H4 (cell line): ENCODE data around the gene DENND2A. TPM values are rescaled to one million over a fixed set of nuclear protein-coding genes. Genes with fewer than 3 reads are reported as not detected.
"Not testable (repeated sequence)": the region's sequence is repeated elsewhere in the genome, so short reads cannot be mapped to it uniquely, and the experiment has no call there.

Source experiments
- DNase-seq: peaks from one replicate; pipeline ENCODE4 v3.0.0-alpha.2; 2015; ENCODE audit warnings: low spot score
- total RNA-seq: library from RNA; depleted of rRNA; stranded (reverse); fragments of >200 nt; shearing (Covaris generic); gene quantifications from 2 replicates; pipeline ENCODE4 v1.2.3, GENCODE V29; 2014; rRNA removed

Gene DENND2A
- 0.77 and 1.7 TPM in 2 replicates for total RNA-seq

GRCh38 chr7:140640727-140641523 is at the start of gene DENND2A:
Gene DENND2A (minus strand): TSS chr7:140640813. CDS start chr7:140602397, 38,416 bp downstream.
- DNase-seq: no peak

GRCh38 chr7:140689199-140690152 is 48.9 kb upstream of the DENND2A start:
- DNase-seq: no peak

GRCh38 chr7:140688341-140688740 is 47.7 kb upstream of the DENND2A start:
- no peak for DNase-seq

GRCh38 chr7:140686921-140687320 is 46.3 kb upstream of the DENND2A start:
- DNase-seq: no peak

- no peak for DNase-seq
Measured at GRCh38 chr7:140685407-140686087, 44.9 kb upstream of the DENND2A start.

GRCh38 chr7:140684066-140684950 is 43.7 kb upstream of the DENND2A start:
- DNase-seq: no peak

GRCh38 chr7:140683657-140684056 is 43.0 kb upstream of the DENND2A start:
- no peak for DNase-seq

GRCh38 chr7:140681766-140682165 is 41.2 kb upstream of the DENND2A start:
- no peak for DNase-seq

- DNase-seq: no peak
Measured at GRCh38 chr7:140680886-140681285, 40.3 kb upstream of the DENND2A start.

- DNase-seq: no peak
Measured at GRCh38 chr7:140679186-140679585, 38.6 kb upstream of the DENND2A start.

GRCh38 chr7:140678816-140679130 is 38.2 kb upstream of the DENND2A start:
- DNase-seq: no peak

- no peak for DNase-seq
Measured at GRCh38 chr7:140678081-140678815, 37.6 kb upstream of the DENND2A start.

GRCh38 chr7:140677496-140677895 is 36.9 kb upstream of the DENND2A start:
- DNase-seq: no peak

- DNase-seq: not testable (repeated sequence)
Measured at GRCh38 chr7:140676956-140677355, 36.3 kb upstream of the DENND2A start.

- DNase-seq: no peak
Measured at GRCh38 chr7:140676306-140676705, 35.7 kb upstream of the DENND2A start.

- DNase-seq: no peak
Measured at GRCh38 chr7:140675726-140676125, 35.1 kb upstream of the DENND2A start.

GRCh38 chr7:140674899-140675701 is 34.5 kb upstream of the DENND2A start:
- peak; percentile 53 for DNase-seq

GRCh38 chr7:140674356-140674800 is 33.8 kb upstream of the DENND2A start:
- no peak for DNase-seq

GRCh38 chr7:140673774-140674155 is 33.2 kb upstream of the DENND2A start:
- DNase-seq: no peak
